Glutamatergic neuron (in vitro differentiated cells): Measurements from ENCODE around the gene PNP. TPM values are rescaled to one million over a fixed set of nuclear protein-coding genes. Genes with fewer than 3 reads are reported as not detected.

Source experiments
- DNase-seq: peaks from one replicate; pipeline ENCODE4 v3.0.0; 2022
- H3K27ac Mint-ChIP-seq: one replicate; pipeline ENCODE4 v1.8.0; 2020; ENCODE audit warnings: mild to moderate bottlenecking, mixed read lengths, inconsistent platforms; ENCODE audit not compliant: unreplicated experiment
- H3K27me3 Mint-ChIP-seq: one replicate; pipeline ENCODE4 v1.8.0; 2020; ENCODE audit warnings: mild to moderate bottlenecking, moderate library complexity, mixed read lengths, inconsistent platforms; ENCODE audit not compliant: unreplicated experiment
- H3K36me3 Mint-ChIP-seq: one replicate; pipeline ENCODE4 v1.8.0; 2020; ENCODE audit warnings: mild to moderate bottlenecking, mixed read lengths, inconsistent platforms; ENCODE audit not compliant: unreplicated experiment
- H3K4me1 Mint-ChIP-seq: one replicate; pipeline ENCODE4 v1.8.0; 2020; ENCODE audit warnings: mild to moderate bottlenecking, low read depth, mixed read lengths, inconsistent platforms; ENCODE audit not compliant: unreplicated experiment
- H3K4me3 Mint-ChIP-seq: one replicate; pipeline ENCODE4 v1.8.0; 2020; ENCODE audit warnings: mild to moderate bottlenecking, mixed read lengths, inconsistent platforms; ENCODE audit not compliant: unreplicated experiment
- H3K9me3 Mint-ChIP-seq: one replicate; pipeline ENCODE4 v1.8.0; 2020; ENCODE audit warnings: mild to moderate bottlenecking, moderate library complexity, mixed read lengths, inconsistent platforms; ENCODE audit not compliant: unreplicated experiment
- total RNA-seq: library from RNA; stranded (reverse); fragmentation: NEBNext Ultra II Directional; extraction: Animal tissue kit (Norgen Biotek cat#: 25700); gene quantifications from one replicate; pipeline ENCODE4 v1.2.1, GENCODE V29; 2021; ENCODE audit not compliant: unreplicated experiment
- TF ChIP-seq, protein P1 (sequence below): fragments of 200-600 bp; sonication (generic); IDR thresholded peaks from one replicate; pipeline ENCODE4 v1.5.0; 2021; ENCODE audit not compliant: partially characterized antibody, unreplicated experiment

Gene PNP
- total RNA-seq, 1 donor from 2014 or later = 25.9 TPM

GRCh38 chr14:20524027-20524426 is 54.8 kb downstream of the PNP start:
- no peaks in the 10 kb centered on the region for H3K36me3 Mint-ChIP-seq
- H3K4me1 Mint-ChIP-seq = no peaks in the 10 kb centered on the region
- TF ChIP-seq, protein P1, sequence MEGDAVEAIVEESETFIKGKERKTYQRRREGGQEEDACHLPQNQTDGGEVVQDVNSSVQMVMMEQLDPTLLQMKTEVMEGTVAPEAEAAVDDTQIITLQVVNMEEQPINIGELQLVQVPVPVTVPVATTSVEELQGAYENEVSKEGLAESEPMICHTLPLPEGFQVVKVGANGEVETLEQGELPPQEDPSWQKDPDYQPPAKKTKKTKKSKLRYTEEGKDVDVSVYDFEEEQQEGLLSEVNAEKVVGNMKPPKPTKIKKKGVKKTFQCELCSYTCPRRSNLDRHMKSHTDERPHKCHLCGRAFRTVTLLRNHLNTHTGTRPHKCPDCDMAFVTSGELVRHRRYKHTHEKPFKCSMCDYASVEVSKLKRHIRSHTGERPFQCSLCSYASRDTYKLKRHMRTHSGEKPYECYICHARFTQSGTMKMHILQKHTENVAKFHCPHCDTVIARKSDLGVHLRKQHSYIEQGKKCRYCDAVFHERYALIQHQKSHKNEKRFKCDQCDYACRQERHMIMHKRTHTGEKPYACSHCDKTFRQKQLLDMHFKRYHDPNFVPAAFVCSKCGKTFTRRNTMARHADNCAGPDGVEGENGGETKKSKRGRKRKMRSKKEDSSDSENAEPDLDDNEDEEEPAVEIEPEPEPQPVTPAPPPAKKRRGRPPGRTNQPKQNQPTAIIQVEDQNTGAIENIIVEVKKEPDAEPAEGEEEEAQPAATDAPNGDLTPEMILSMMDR = no peak
- H3K9me3 Mint-ChIP-seq = peaks cover 2% of the 10 kb centered on the region
- H3K27ac Mint-ChIP-seq = no peak overlapping the region
- no peak overlapping the region for H3K4me3 Mint-ChIP-seq
- no peak for DNase-seq
- H3K27me3 Mint-ChIP-seq = no peaks in the 10 kb centered on the region

Other genes with a start within 250 kb of the PNP start
- gene OR11H6, start 245.7 kb upstream of the PNP start, total RNA-seq = not detected
- not detected for gene OR11H7, start 240.4 kb upstream of the PNP start, total RNA-seq
- not detected for gene OR11H4, start 230.1 kb upstream of the PNP start, total RNA-seq
- gene TTC5, start 163.5 kb upstream of the PNP start, total RNA-seq = 37.4 TPM
- 95.8 TPM for gene CCNB1IP1, start 136.1 kb upstream of the PNP start, total RNA-seq
- gene PARP2, start 125.8 kb upstream of the PNP start, total RNA-seq = 33.9 TPM
- gene TEP1, start 55.9 kb upstream of the PNP start, total RNA-seq = 22.7 TPM
- 0.15 TPM for gene KLHL33, start 33.2 kb upstream of the PNP start, total RNA-seq
- gene OSGEP, start 14.6 kb upstream of the PNP start, total RNA-seq = 65.0 TPM
- 265 TPM for gene APEX1, start 14.2 kb upstream of the PNP start, total RNA-seq
- 49.1 TPM for gene PIP4P1, start 8.0 kb upstream of the PNP start, total RNA-seq
- gene RNASE10, start 36.1 kb downstream of the PNP start, total RNA-seq = 0.98 TPM
- gene RNASE9, start 91.6 kb downstream of the PNP start, total RNA-seq = not detected
- not detected for gene RNASE11, start 118.6 kb downstream of the PNP start, total RNA-seq
- gene RNASE12, start 122.0 kb downstream of the PNP start, total RNA-seq = not detected
- gene OR6S1, start 172.3 kb downstream of the PNP start, total RNA-seq = not detected
- 1.7 TPM for gene RNASE4, start 215.2 kb downstream of the PNP start, total RNA-seq
- 1.7 TPM for gene ANG, start 219.4 kb downstream of the PNP start, total RNA-seq